ENCODE data around the gene PRMT5. TPM values are rescaled to one million over a fixed set of nuclear protein-coding genes. Genes with fewer than 3 reads are reported as not detected.

The PRMT5 gene
- total and polyA plus RNA-seq, 4 donors, result 19.2 to 56.5 (median 50.2) TPM

GRCh38 chr14:22973217-22974032 is 44.2 kb upstream of the PRMT5 start:
- no peak overlapping the region for H3K4me3 ChIP-seq
- no peak overlapping the region for H3K9ac ChIP-seq (ENCODE audit: insufficient read depth in 1 of 2, low read length in 2 of 2)
- 81 to 83% methylated on average over 6 of the region's 6 CpGs for WGBS, 2 donors
- no peaks in the 10 kb centered on the region for H3K9me3 ChIP-seq (ENCODE audit: control insufficient read depth in 4 of 4, insufficient read depth in 3 of 4, low read length in 3 of 4)
- H3K36me3 ChIP-seq (ENCODE audit: control insufficient read depth in 4 of 4, insufficient read depth in 4 of 4, low read length in 4 of 4), result peaks cover 0 to 36% (median 18%) of the 10 kb centered on the region in 4 donors
- peak; percentile 64 to 80 (median 68) for DNase-seq
- peak; percentile 79 for TF ChIP-seq CTCF (IDR thresholded peaks at IDR 0.05; ENCODE audit: control extremely low read depth, extremely low read depth)
- peaks cover 0 to 19% (median 16%) of the 10 kb centered on the region in 5 donors for H3K4me1 ChIP-seq (ENCODE audit: control insufficient read depth in 5 of 5, insufficient read depth in 5 of 5, low read length in 5 of 5)
- H3K27me3 ChIP-seq (ENCODE audit: control insufficient read depth in 3 of 3, insufficient read depth in 3 of 3, low read length in 2 of 3), result no peaks in the 10 kb centered on the region
- H3K27ac ChIP-seq (ENCODE audit: low read depth in 1 of 2, low read length in 1 of 2), result no peak overlapping the region
- ATAC-seq (ENCODE audit: insufficient read depth, low FRiP score), result peak; percentile 71

DNA sequence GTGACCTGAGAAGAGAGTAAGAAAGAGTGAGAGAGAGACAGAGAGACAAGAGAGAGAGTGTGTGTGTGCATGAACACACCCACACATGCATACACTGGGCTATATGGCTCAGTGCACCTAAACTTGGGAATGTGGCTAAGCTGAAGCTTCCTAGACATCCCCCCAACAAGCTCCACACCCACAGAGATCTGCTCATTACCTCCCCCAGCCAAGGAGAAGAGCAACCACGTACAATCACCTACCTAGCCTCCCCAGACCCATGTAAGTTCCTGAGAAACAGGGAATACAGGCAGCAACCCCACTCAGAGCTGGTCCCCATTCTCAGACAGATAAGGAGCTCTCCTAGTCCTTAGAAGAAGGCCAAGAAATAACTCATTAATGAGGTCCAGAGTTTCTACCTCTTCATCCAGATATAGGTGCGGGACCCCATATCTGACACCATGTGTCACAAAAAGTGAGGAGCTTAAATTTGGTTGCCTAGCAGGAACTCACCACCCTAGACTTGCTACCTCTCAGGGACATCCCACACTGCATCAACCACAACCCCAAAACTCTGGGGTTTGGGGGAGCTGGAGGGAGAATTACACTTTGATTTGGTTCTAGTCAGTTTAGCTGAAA is 43.2 kb upstream of the PRMT5 start:
- 91 to 97% methylated on average over 2 of the region's 2 CpGs for WGBS, 2 donors
- Histone ChIP-seq H3K27ac (ENCODE audit: low read depth in 1 of 2, low read length in 1 of 2) (no peak overlapping the region), H3K36me3 (ENCODE audit: control insufficient read depth in 4 of 4, insufficient read depth in 4 of 4, low read length in 4 of 4) (peaks cover 0 to 32% (median 18%) of the 10 kb centered on the region in 4 donors), H3K9me3 (ENCODE audit: control insufficient read depth in 4 of 4, insufficient read depth in 3 of 4, low read length in 3 of 4) (no peaks in the 10 kb centered on the region), H3K4me3 (no peak overlapping the region), H3K4me1 (ENCODE audit: control insufficient read depth in 5 of 5, insufficient read depth in 5 of 5, low read length in 5 of 5) (peaks cover 0 to 11% (median 10%) of the 10 kb centered on the region in 5 donors), H3K27me3 (ENCODE audit: control insufficient read depth in 3 of 3, insufficient read depth in 3 of 3, low read length in 2 of 3) (no peaks in the 10 kb centered on the region), H3K9ac (ENCODE audit: insufficient read depth in 1 of 2, low read length in 2 of 2) (no peak overlapping the region)
- ATAC-seq (ENCODE audit: insufficient read depth, low FRiP score), result no peak
- no peak for DNase-seq
- TF ChIP-seq CTCF (IDR thresholded peaks at IDR 0.05; ENCODE audit: control extremely low read depth, extremely low read depth), result no peak

GRCh38 chr14:22971152-22971551 is 42.0 kb upstream of the PRMT5 start:
- WGBS, 2 donors, result 98% methylated on average over 1 of the region's 1 CpG
- H3K27me3 ChIP-seq (ENCODE audit: control insufficient read depth in 3 of 3, insufficient read depth in 3 of 3, low read length in 2 of 3), result no peaks in the 10 kb centered on the region
- ATAC-seq (ENCODE audit: insufficient read depth, low FRiP score) (no peak), DNase-seq (no peak)
- no peaks in the 10 kb centered on the region for H3K9me3 ChIP-seq (ENCODE audit: control insufficient read depth in 4 of 4, insufficient read depth in 3 of 4, low read length in 3 of 4)
- H3K9ac ChIP-seq (ENCODE audit: insufficient read depth in 1 of 2, low read length in 2 of 2), result no peak overlapping the region
- TF ChIP-seq CTCF (IDR thresholded peaks at IDR 0.05; ENCODE audit: control extremely low read depth, extremely low read depth), result no peak
- peaks cover 0 to 32% (median 15%) of the 10 kb centered on the region in 4 donors for H3K36me3 ChIP-seq (ENCODE audit: control insufficient read depth in 4 of 4, insufficient read depth in 4 of 4, low read length in 4 of 4)
- no peak overlapping the region for H3K27ac ChIP-seq (ENCODE audit: low read depth in 1 of 2, low read length in 1 of 2)
- H3K4me1 ChIP-seq (ENCODE audit: control insufficient read depth in 5 of 5, insufficient read depth in 5 of 5, low read length in 5 of 5), result peaks cover 0 to under 1% (median 0%) of the 10 kb centered on the region in 5 donors
- no peak overlapping the region for H3K4me3 ChIP-seq

Data from lung (tissue), 12 donors.